ENCODE data around the gene ARRDC5. TPM values are rescaled to one million over a fixed set of nuclear protein-coding genes. Genes with fewer than 3 reads are reported as not detected.

The ARRDC5 gene
- polyA plus RNA-seq, 1 of the 3 experiments (the other 2 are of a cell fraction), result not detected

GRCh38 chr19:4930664-4931063 is 28.0 kb upstream of the ARRDC5 start:
- no peaks in the 10 kb centered on the region for H3K9me3 ChIP-seq
- ChIA-PET CTCF (interaction anchor here (1.0 to 2.0 kb wide), 2 partner anchors 20 to 79 kb away, joined by 3 to 5 read pairs; no protein-coding TSS in a partner anchor), POLR2A (no interaction called here)
- H3K79me2 ChIP-seq (ENCODE audit: insufficient read depth), result peaks cover 89% of the 10 kb centered on the region
- H3F3A ChIP-seq (replicated peaks; ENCODE audit: insufficient read depth), result peaks cover 16% of the 10 kb centered on the region
- 85% methylated on average over 13 of the region's 28 CpGs for WGBS (ENCODE audit: low lambda C conversion rate)
- no peak overlapping the region for H2AFZ ChIP-seq (ENCODE audit: low read depth)
- H3K36me3 ChIP-seq (replicated peaks in 1 of 2; ENCODE audit: control insufficient read depth in 1 of 2, insufficient read depth in 2 of 2, low read length in 1 of 2), result peaks cover 16 to 27% of the 10 kb centered on the region in 2 experiments
- H3K9me2 ChIP-seq, result no peaks in the 10 kb centered on the region
- H3K4me3 ChIP-seq (ENCODE audit: low read depth in 2 of 2, low read length in 1 of 2), result no peak overlapping the region
- H3K27ac ChIP-seq (ENCODE audit: low read depth in 2 of 2, low read length in 1 of 2), result no peak overlapping the region
- peaks cover 18% of the 10 kb centered on the region; the same call in 1 of the 2 replicates for H4K20me1 ChIP-seq (ENCODE audit: insufficient read depth)
- no peak overlapping the region for H3K4me2 ChIP-seq
- H3K9ac ChIP-seq, result no peak overlapping the region
- H3K27me3 ChIP-seq (ENCODE audit: insufficient read depth), result no peaks in the 10 kb centered on the region
- TF ChIP-seq, protein P1, sequence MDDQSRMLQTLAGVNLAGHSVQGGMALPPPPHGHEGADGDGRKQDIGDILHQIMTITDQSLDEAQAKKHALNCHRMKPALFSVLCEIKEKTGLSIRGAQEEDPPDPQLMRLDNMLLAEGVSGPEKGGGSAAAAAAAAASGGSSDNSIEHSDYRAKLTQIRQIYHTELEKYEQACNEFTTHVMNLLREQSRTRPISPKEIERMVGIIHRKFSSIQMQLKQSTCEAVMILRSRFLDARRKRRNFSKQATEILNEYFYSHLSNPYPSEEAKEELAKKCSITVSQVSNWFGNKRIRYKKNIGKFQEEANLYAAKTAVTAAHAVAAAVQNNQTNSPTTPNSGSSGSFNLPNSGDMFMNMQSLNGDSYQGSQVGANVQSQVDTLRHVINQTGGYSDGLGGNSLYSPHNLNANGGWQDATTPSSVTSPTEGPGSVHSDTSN (IDR thresholded peaks at IDR 0.05), result no peak
- TF ChIP-seq MAX (IDR thresholded peaks at IDR 0.05; ENCODE audit: low read depth) (no peak), FOSL2 (IDR thresholded peaks at IDR 0.05; ENCODE audit: borderline replicate concordance, low read depth) (no peak), CHD2 (IDR thresholded peaks at IDR 0.05; ENCODE audit: low read length, partially characterized antibody) (no peak), YY1 (IDR thresholded peaks at IDR 0.05; ENCODE audit: low read depth) (no peak), EP300 (IDR thresholded peaks at IDR 0.05; ENCODE audit: borderline replicate concordance in 1 of 2, low read depth in 1 of 2, low read length in 1 of 2) (no peak), FOXM1 (IDR thresholded peaks at IDR 0.05; ENCODE audit: low read depth) (no peak), FOXJ3 (CRISPR knock-in tag; IDR thresholded peaks at IDR 0.05) (no peak), POLR2AphosphoS5 (IDR thresholded peaks at IDR 0.05; ENCODE audit: low read depth, low read length) (no peak), GABPA (IDR thresholded peaks at IDR 0.05; ENCODE audit: low read depth) (no peak), RAD21 (IDR thresholded peaks at IDR 0.05; ENCODE audit: low read length) (no peak), RCOR1 (IDR thresholded peaks at IDR 0.05; ENCODE audit: low read length) (no peak), NFIC (IDR thresholded peaks at IDR 0.05; ENCODE audit: borderline replicate concordance) (no peak), CTCF (IDR thresholded peaks at IDR 0.05) (no peak), GATA2 (CRISPR knock-in tag; IDR thresholded peaks at IDR 0.05) (no peak), MEF2A (IDR thresholded peaks at IDR 0.05; ENCODE audit: borderline replicate concordance, low read depth) (no peak), SMC3 (IDR thresholded peaks at IDR 0.05; ENCODE audit: low read depth, low read length) (no peak)
- TF ChIP-seq, protein P2, sequence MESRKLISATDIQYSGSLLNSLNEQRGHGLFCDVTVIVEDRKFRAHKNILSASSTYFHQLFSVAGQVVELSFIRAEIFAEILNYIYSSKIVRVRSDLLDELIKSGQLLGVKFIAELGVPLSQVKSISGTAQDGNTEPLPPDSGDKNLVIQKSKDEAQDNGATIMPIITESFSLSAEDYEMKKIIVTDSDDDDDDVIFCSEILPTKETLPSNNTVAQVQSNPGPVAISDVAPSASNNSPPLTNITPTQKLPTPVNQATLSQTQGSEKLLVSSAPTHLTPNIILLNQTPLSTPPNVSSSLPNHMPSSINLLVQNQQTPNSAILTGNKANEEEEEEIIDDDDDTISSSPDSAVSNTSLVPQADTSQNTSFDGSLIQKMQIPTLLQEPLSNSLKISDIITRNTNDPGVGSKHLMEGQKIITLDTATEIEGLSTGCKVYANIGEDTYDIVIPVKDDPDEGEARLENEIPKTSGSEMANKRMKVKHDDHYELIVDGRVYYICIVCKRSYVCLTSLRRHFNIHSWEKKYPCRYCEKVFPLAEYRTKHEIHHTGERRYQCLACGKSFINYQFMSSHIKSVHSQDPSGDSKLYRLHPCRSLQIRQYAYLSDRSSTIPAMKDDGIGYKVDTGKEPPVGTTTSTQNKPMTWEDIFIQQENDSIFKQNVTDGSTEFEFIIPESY (IDR thresholded peaks at IDR 0.05; ENCODE audit: borderline replicate concordance, low read depth), result no peak
- TF ChIP-seq, protein P3, sequence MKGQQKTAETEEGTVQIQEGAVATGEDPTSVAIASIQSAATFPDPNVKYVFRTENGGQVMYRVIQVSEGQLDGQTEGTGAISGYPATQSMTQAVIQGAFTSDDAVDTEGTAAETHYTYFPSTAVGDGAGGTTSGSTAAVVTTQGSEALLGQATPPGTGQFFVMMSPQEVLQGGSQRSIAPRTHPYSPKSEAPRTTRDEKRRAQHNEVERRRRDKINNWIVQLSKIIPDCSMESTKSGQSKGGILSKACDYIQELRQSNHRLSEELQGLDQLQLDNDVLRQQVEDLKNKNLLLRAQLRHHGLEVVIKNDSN (IDR thresholded peaks at IDR 0.05; ENCODE audit: borderline replicate concordance, low read depth), result no peak
- TF ChIP-seq, protein P4, sequence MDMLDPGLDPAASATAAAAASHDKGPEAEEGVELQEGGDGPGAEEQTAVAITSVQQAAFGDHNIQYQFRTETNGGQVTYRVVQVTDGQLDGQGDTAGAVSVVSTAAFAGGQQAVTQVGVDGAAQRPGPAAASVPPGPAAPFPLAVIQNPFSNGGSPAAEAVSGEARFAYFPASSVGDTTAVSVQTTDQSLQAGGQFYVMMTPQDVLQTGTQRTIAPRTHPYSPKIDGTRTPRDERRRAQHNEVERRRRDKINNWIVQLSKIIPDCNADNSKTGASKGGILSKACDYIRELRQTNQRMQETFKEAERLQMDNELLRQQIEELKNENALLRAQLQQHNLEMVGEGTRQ (IDR thresholded peaks at IDR 0.05; ENCODE audit: borderline replicate concordance, low read depth, low read length), result no peak
- 0 out of 4 replicates have a peak, but pooled peaks cover 0 to 7% of the 10 kb centered on the region in 2 experiments for H3K4me1 ChIP-seq (ENCODE audit: control insufficient read depth in 1 of 2, insufficient read depth in 2 of 2, low read depth in 1 of 2, low read length in 1 of 2)
- no peak for DNase-seq

Measured in SK-N-SH (cell line).